C4-2B (cell line): ENCODE measurements around the gene LDLRAP1.

Experiments used
- H3K27ac ChIP-seq: fragments of 450-650 bp; 2 replicates; pipeline ENCODE4 v1.5.1; 2017
- CTCF ChIP-seq: fragments of 450-650 bp; conservative IDR thresholded peaks from 2 replicates; pipeline ENCODE4 v1.5.1; 2017; ENCODE audit warnings: mild to moderate bottlenecking
- ZFX ChIP-seq: fragments of 450-650 bp; IDR thresholded peaks from 2 replicates; pipeline ENCODE4 v1.6.1; 2017

Gene LDLRAP1

GRCh38 chr1:25525361-25525688 is 18.1 kb upstream of the LDLRAP1 start:
- no peak overlapping the region for H3K27ac ChIP-seq
- TF ChIP-seq CTCF (no peak), ZFX (no peak)

- H3K27ac ChIP-seq = no peak overlapping the region
- no peak for TF ChIP-seq ZFX
- no peak for TF ChIP-seq CTCF
These were observed 16.7 kb upstream of the LDLRAP1 start for GRCh38 chr1:25526753-25527152.

- H3K27ac ChIP-seq = no peak overlapping the region
- TF ChIP-seq ZFX (no peak), CTCF (no peak)
These were observed 16.1 kb upstream of the LDLRAP1 start for GRCh38 chr1:25527226-25527846.

GRCh38 chr1:25527946-25528595 is 15.3 kb upstream of the LDLRAP1 start:
- H3K27ac ChIP-seq = no peak overlapping the region
- TF ChIP-seq ZFX (no peak), CTCF (no peak)

- TF ChIP-seq CTCF (no peak), ZFX (no peak)
- H3K27ac ChIP-seq = no peak overlapping the region
These were observed 14.4 kb upstream of the LDLRAP1 start for GRCh38 chr1:25528881-25529517.

GRCh38 chr1:25529518-25530185 is 13.8 kb upstream of the LDLRAP1 start:
- no peak for TF ChIP-seq ZFX
- TF ChIP-seq CTCF = no peak
- H3K27ac ChIP-seq = no peak overlapping the region
